Muscle of arm (tissue), 12 donors: ENCODE measurements around the gene GPAT3. TPM values are rescaled to one million over a fixed set of nuclear protein-coding genes. Genes with fewer than 3 reads are reported as not detected.
"Not testable (repeated sequence)": the region's sequence is repeated elsewhere in the genome, so short reads cannot be mapped to it uniquely, and the experiment has no call there.

ENCODE experiments used
- DNase-seq: peaks from one replicate; pipeline ENCODE4 v3.0.0-alpha.2; 2013
- polyA plus RNA-seq, 12 donors: library from polyadenylated mRNA; unstranded; fragments of 120-200 nt; gene quantifications; one replicate each; pipeline ENCODE4 v1.2.1, GENCODE V29; 2013; ENCODE audit not compliant: insufficient read length in 12 of 12

The GPAT3 gene
- polyA plus RNA-seq, 12 donors, result 6.7 to 38.8 (median 17.6) TPM; not detected in 1

DNA sequence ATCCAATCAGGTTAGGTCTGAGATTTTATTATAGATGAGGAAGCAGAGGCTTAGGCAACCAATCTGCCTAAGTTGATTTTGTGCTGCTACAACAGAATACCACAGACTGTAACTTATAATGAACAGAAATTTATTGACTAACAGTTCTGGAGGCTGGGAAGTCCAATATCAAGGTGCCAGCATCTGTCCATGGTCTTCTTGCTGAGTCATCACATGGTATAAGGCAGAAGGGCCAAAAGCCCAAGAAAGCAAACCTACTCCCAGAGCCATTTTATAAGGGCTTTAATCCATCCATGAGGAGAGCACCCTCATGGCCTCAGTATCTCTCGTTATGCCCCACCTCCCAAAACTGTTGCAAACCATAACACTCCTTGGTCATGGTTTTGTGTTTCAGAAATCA lies 55.8 kb downstream of the GPAT3 start:
- DNase-seq, result no peak

DNA sequence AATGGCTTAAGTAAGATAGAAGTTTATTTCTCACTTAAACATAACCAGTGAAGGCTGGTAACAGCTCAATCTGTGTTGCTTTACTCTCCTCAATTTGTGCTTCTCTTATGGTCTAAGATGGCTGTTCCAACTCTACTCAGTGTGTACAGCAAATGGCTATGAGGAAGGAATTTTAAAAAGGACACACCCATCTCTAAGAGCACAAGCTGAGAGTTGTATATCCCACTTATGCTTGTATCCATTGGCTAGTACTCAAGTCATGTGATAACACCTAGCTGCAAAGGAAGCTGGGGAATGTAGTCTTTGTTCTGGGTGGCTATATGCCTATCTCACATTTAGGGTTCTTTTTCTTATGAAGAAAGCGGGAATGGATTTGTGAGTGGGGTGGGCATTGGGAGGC lies 63.3 kb downstream of the GPAT3 start:
- no peak for DNase-seq

DNA sequence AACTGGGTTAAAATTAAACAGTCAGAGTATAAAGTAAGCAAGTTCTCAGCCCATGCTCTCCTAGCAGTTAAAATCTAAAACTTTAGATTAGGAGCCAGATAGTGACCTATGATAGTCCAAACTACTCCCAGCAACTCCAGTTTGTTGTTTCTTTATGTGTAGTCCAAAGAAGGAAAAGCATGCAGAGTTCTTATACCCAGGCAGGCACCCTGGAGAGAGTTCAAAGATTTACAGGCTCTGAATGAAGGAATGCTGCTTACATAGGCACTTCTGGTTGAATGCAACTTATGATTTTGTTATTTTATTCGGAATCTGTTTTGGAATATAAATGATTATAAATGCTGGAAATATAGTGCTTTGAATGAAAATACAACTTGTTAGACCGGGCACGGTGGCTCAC lies 67.2 kb downstream of the GPAT3 start:
- no peak for DNase-seq

DNA sequence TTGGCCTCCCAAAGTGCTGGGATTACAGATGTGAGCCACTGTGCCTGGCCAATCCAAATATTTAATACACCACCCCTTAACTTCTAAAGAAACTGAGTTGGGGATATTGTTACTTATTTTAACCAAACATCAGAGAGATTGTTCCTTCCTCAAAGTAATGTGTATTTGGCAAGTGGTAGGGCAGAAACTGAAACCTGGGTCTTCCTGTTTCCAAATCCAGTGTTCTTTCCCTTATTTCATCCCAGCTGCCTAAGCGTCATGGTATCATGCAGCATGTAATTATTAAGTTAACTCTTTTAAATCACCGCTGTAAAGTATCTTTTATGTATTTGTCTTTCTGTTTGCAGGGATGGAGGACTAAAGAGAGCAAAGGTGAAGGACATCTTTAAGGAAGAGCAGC lies 68.4 kb downstream of the GPAT3 start:
- no peak for DNase-seq

GRCh38 chr4:83605210-83605609 lies 69.3 kb downstream of the GPAT3 start:
- no peak for DNase-seq

GRCh38 chr4:83605744-83606172 lies 69.8 kb downstream of the GPAT3 start:
- DNase-seq, result no peak

DNA sequence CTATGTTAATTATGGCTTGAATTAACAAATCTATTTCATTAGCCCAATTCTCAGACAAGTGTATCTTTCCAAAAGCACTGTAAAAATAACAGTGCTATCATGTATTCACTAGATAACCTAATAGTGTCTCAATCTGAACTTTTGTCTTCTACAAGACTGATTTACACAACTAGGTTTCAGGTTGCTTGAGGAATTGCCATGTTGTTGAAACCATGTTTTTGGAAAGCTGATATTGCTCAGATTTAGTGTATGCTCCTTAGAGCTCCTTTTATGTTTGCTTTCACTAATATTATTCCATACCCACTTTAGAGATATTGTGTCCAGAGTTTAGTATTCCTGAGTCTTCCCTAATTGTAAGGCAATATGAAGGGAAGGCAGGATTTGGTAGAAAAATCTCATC lies 70.6 kb downstream of the GPAT3 start:
- DNase-seq, result no peak

GRCh38 chr4:83606898-83607297 lies 71.0 kb downstream of the GPAT3 start:
- DNase-seq, result no peak

GRCh38 chr4:83609365-83609764 lies 73.5 kb downstream of the GPAT3 start:
- DNase-seq, result no peak

DNA sequence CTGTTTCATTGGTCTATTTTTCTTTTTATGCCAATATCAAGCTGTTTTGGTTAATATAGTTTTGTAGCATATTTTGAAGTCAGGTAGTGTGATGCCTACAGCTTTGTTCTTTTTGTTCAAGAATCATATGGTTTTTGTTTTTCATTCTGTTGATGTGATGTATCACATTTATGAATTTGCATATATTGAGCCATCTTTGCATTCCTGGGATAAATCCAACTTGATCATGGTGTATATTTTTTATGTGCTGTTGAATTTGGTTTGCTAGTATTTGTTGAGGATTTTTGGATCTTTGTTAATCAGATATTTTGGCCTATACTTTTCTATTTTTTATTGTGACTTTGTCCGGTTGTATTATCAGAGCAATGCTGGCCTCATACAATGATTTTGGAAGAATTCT lies 74.8 kb downstream of the GPAT3 start:
- no peak for DNase-seq

DNA sequence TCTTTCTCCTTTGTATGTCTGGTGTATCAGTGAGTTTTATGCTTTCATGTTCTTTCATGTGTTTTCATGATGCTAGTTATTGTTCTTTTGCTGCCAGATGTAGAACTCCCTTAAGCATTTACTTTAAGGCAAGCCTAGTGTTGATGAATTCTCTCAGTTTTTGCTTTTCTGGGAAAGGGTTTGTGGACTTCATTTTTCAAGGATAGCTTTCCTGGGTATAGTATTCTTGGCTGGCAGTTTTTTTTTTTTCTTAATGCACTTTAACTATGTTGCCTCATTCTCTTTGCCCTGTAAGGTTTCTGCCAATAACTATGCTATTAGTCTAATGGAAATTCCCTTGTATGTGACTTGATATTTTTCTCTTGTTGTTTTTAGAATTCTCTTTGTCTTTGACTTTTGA lies 77.1 kb downstream of the GPAT3 start:
- DNase-seq, result no peak

DNA sequence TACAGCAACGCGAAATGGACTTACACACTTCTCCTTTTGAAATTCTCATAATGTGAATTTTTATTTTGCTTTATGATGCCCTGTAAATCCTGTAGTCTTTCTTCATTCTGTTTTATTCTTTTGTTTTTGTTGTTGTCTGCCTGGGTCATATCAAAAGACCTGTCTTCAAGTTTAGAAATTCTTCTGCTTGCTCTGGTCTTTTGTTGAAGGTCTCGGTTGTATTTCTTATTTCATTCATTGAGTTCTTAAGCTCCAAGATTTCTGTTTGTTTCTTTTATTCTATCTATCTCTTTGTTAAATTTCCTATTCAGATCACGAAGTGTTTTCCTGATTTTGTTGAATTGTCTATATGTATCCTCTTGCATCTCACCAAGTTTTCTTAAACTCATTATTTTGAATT lies 78.1 kb downstream of the GPAT3 start:
- DNase-seq, result no peak

GRCh38 chr4:83616252-83616651 lies 80.3 kb downstream of the GPAT3 start:
- no peak for DNase-seq

DNA sequence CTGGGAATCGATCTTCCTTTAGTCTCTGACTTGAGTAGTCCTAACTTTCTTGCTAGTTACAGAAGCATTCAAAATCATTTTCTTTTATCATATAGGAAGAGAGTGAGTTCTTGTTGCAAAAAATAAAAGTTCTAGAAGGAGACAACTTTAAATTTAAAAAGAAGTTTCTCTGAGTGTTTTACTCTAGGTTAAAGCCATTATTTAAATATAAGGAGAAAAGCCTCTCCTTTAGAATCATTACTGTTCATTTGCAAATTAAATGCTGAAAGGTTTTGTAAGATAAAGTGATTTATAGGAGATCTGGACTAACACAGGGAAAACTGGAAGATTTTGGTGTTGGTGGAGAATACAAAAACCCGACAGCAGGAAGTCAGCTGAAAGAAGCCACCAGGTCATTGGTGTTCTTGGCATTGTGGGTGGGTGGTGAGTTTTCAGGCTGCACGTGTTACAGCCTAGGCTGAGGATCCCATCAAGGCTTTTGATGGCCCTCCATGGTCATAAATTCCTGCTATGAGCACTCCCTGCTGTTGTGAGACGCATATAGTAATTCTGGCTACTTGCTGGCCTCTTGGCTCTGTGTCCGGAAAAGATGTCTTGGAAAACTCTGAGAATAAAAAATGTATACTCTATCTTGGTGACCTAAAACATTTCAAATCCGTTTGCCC lies 81.6 kb downstream of the GPAT3 start:
- DNase-seq, result no peak

GRCh38 chr4:83618431-83618830 lies 82.5 kb downstream of the GPAT3 start:
- no peak for DNase-seq

- no peak for DNase-seq
Measured at GRCh38 chr4:83618991-83619645, 83.2 kb downstream of the GPAT3 start.

GRCh38 chr4:83622127-83622526 lies 86.2 kb downstream of the GPAT3 start:
- not testable (repeated sequence) for DNase-seq

DNA sequence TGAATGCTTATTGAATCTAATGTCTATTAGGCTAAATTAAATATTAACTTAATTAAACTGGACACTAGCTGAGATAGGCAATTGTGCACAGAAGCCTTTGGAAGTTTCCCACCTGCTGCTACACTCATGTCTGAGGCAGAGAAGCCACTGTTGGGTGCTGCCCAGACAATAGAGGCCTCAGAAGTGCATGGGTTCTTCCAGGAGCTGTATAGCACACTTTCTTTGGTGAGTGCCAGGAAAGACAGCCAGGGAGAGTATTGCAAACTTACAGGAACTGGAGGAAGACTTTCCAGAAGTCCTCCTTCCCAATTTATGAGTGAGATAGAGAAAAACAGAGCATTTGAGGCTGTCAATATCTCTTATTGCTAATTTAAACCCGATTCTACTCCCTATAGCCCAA lies 89.9 kb downstream of the GPAT3 start:
- DNase-seq, result no peak

- DNase-seq, result no peak
Measured at GRCh38 chr4:83626245-83626836, 90.4 kb downstream of the GPAT3 start.

GRCh38 chr4:83629945-83630721 lies 94.2 kb downstream of the GPAT3 start:
- no peak for DNase-seq

GRCh38 chr4:83631066-83631465 lies 95.2 kb downstream of the GPAT3 start:
- DNase-seq, result no peak

- no peak for DNase-seq
Measured at GRCh38 chr4:83636930-83637329, 101.0 kb downstream of the GPAT3 start.
